H9 (cell line): Measurements from ENCODE around the gene ZHX3. TPM values are rescaled to one million over a fixed set of nuclear protein-coding genes. Genes with fewer than 3 reads are reported as not detected.
A peak's percentile ranks its signal among the peaks of the same experiment; 100 is the strongest.

Experiments used
- DNase-seq: peaks from one replicate; pipeline ENCODE4 v3.0.0-alpha.2; 2017
- H2AFZ ChIP-seq: one replicate; pipeline ENCODE4 v1.6.1; 2013; ENCODE audit warnings: mild to moderate bottlenecking, low read length, control low read depth, moderate library complexity
- H2AK5ac ChIP-seq: 2 replicates; pipeline ENCODE4 v1.6.1; 2013; ENCODE audit warnings: low read length, control low read depth, mixed read lengths; ENCODE audit not compliant: insufficient read length
- H2BK120ac ChIP-seq: one replicate; pipeline ENCODE4 v1.6.1; 2013; ENCODE audit warnings: low read depth, mild to moderate bottlenecking, low read length, control low read depth, inconsistent platforms; ENCODE audit not compliant: poor library complexity, severe bottlenecking
- H2BK12ac ChIP-seq: 2 replicates; pipeline ENCODE4 v1.6.1; 2013; ENCODE audit warnings: low read length, control low read depth, mixed read lengths, low read depth; ENCODE audit not compliant: insufficient read length
- H2BK15ac ChIP-seq: 2 replicates; pipeline ENCODE4 v1.6.1; 2013; ENCODE audit warnings: low read depth, low read length, control low read depth
- H2BK20ac ChIP-seq: one replicate; pipeline ENCODE4 v1.6.1; 2013; ENCODE audit warnings: low read depth, mild to moderate bottlenecking, low read length, control low read depth, inconsistent platforms; ENCODE audit not compliant: poor library complexity, severe bottlenecking
- H2BK5ac ChIP-seq: 2 replicates; pipeline ENCODE4 v1.6.1; 2013; ENCODE audit warnings: low read length, control low read depth, mixed read lengths; ENCODE audit not compliant: insufficient read length
- H3K14ac ChIP-seq: 2 replicates; pipeline ENCODE4 v1.6.1; 2013; ENCODE audit warnings: low read length, control low read depth; ENCODE audit not compliant: insufficient read depth
- H3K18ac ChIP-seq: 2 replicates; pipeline ENCODE4 v1.6.1; 2013; ENCODE audit warnings: low read depth, mild to moderate bottlenecking, mixed read lengths, low read length, control low read depth; ENCODE audit not compliant: insufficient read length
- H3K23ac ChIP-seq: 2 replicates; pipeline ENCODE4 v1.6.1; 2013; ENCODE audit warnings: low read length, control low read depth, mixed read lengths, low read depth; ENCODE audit not compliant: insufficient read length
- H3K23me2 ChIP-seq: 2 replicates; pipeline ENCODE4 v1.6.1; 2013; ENCODE audit warnings: low read depth, mild to moderate bottlenecking, mixed read lengths, low read length, control low read depth; ENCODE audit not compliant: insufficient read length, poor library complexity, severe bottlenecking
- H3K27ac ChIP-seq: 2 replicates; pipeline ENCODE4 v1.5.1; 2013; ENCODE audit warnings: low read length, control low read depth, mixed read lengths, low read depth; ENCODE audit not compliant: insufficient read length
- H3K27me3 ChIP-seq: 2 replicates; pipeline ENCODE4 v1.6.1; 2013; ENCODE audit warnings: low read length, control low read depth, inconsistent platforms; ENCODE audit not compliant: insufficient read depth
- H3K4ac ChIP-seq: 2 replicates; pipeline ENCODE4 v1.6.1; 2013; ENCODE audit warnings: low read depth, mild to moderate bottlenecking, control low read depth, inconsistent platforms, low read length, moderate library complexity
- H3K4me1 ChIP-seq: 2 replicates; pipeline ENCODE4 v1.6.1; 2013; ENCODE audit warnings: low read length, control low read depth, inconsistent platforms; ENCODE audit not compliant: insufficient read depth
- H3K4me2 ChIP-seq: 2 replicates; pipeline ENCODE4 v1.6.1; 2013; ENCODE audit warnings: low read length, control low read depth, mixed read lengths; ENCODE audit not compliant: insufficient read length, insufficient read depth
- H3K56ac ChIP-seq: 2 replicates; pipeline ENCODE4 v1.6.1; 2013; ENCODE audit warnings: low read depth, mild to moderate bottlenecking, mixed read lengths, low read length, control low read depth; ENCODE audit not compliant: insufficient read length
- H3K79me1 ChIP-seq: 2 replicates; pipeline ENCODE4 v1.6.1; 2013; ENCODE audit warnings: low read depth, mild to moderate bottlenecking, moderate library complexity, low read length, control low read depth, inconsistent platforms; ENCODE audit not compliant: insufficient read depth, poor library complexity, severe bottlenecking
- H3K79me2 ChIP-seq: 2 replicates; pipeline ENCODE4 v1.6.1; 2013; ENCODE audit warnings: low read length, control low read depth, inconsistent platforms; ENCODE audit not compliant: insufficient read depth
- H3K9ac ChIP-seq: 2 replicates; pipeline ENCODE4 v1.6.1; 2013; ENCODE audit warnings: low read length, control low read depth, mixed read lengths; ENCODE audit not compliant: insufficient read length; ENCODE audit errors: extremely low read depth
- H3K9me3 ChIP-seq: one replicate; pipeline ENCODE4 v1.6.1; 2013; ENCODE audit warnings: low read depth, low read length, inconsistent platforms; ENCODE audit not compliant: control insufficient read depth
- H3T11ph ChIP-seq: one replicate; pipeline ENCODE4 v1.6.1; 2013; ENCODE audit warnings: mild to moderate bottlenecking, low read length, control low read depth, inconsistent platforms
- H4K20me1 ChIP-seq: one replicate; pipeline ENCODE4 v1.6.1; 2013; ENCODE audit not compliant: control insufficient read depth, insufficient read length, insufficient read depth
- H4K5ac ChIP-seq: 2 replicates; pipeline ENCODE4 v1.6.1; 2013; ENCODE audit warnings: low read depth, mild to moderate bottlenecking, mixed read lengths, low read length, control low read depth; ENCODE audit not compliant: insufficient read length
- H4K8ac ChIP-seq: replicated peaks from 2 replicates; pipeline ENCODE4 v1.6.1; 2013; ENCODE audit warnings: low read length, control low read depth, mixed read lengths, low read depth; ENCODE audit not compliant: insufficient read length
- H4K91ac ChIP-seq: 2 replicates; pipeline ENCODE4 v1.6.1; 2013; ENCODE audit warnings: low read depth, mild to moderate bottlenecking, moderate library complexity, mixed read lengths, low read length, control low read depth; ENCODE audit not compliant: insufficient read length
- H3K27ac Mint-ChIP-seq, 3 experiments: 2 replicates in 2 of 3; 3 replicates in 1 of 3; pipeline ENCODE4 v1.8.0; 2020 to 2021; ENCODE audit warnings: mixed read lengths in 3 of 3, mild to moderate bottlenecking in 1 of 3, moderate library complexity in 1 of 3
- H3K27me3 Mint-ChIP-seq: 2 replicates; pipeline ENCODE4 v1.8.0; 2021; ENCODE audit warnings: low read depth, mild to moderate bottlenecking, moderate library complexity, mixed read lengths
- H3K36me3 Mint-ChIP-seq, 3 experiments: 2 replicates in 2 of 3; 3 replicates in 1 of 3; pipeline ENCODE4 v1.8.0; 2020 to 2021; ENCODE audit warnings: low read depth in 3 of 3, mixed read lengths in 3 of 3; ENCODE audit not compliant: insufficient read depth in 1 of 3
- H3K4me1 Mint-ChIP-seq, 2 experiments: 2 replicates each; pipeline ENCODE4 v1.8.0; 2020; ENCODE audit warnings: mixed read lengths in 2 of 2
- H3K4me3 Mint-ChIP-seq, 2 experiments: 2 replicates in 1 of 2; 3 replicates in 1 of 2; pipeline ENCODE4 v1.8.0; 2020 to 2021; ENCODE audit warnings: mild to moderate bottlenecking in 2 of 2, mixed read lengths in 2 of 2, moderate library complexity in 1 of 2
- H3K9me3 Mint-ChIP-seq, 2 experiments: 2 replicates in 1 of 2; 3 replicates in 1 of 2; pipeline ENCODE4 v1.8.0; 2020; ENCODE audit warnings: mild to moderate bottlenecking in 2 of 2, mixed read lengths in 2 of 2, moderate library complexity in 1 of 2
- CTCF ChIP-seq: fragments of 200-600 bp; sonication (generic); conservative IDR thresholded peaks from 3 replicates; pipeline ENCODE4 v1.8.0; 2021; ENCODE audit warnings: antibody characterized with exemption, mild to moderate bottlenecking
- WGBS: extraction: QIAGEN DNeasy Blood & Tissue Kit; methylation state at CpG from one replicate; pipeline ENCODE4 v1.1.7; 2013; ENCODE audit warnings: missing lambda C conversion rate, low lambda C conversion rate, mixed read lengths; ENCODE audit not compliant: insufficient read length; ENCODE audit errors: extremely low coverage; 5-methylcytosine and 5-hydroxymethylcytosine counted together
- total RNA-seq: library from RNA; stranded (reverse); gene quantifications from 2 replicates; pipeline ENCODE4 v1.2.1, GENCODE V29; 2021

The ZHX3 gene
- total RNA-seq, 1 experiment from 2014 or later: 4.4 TPM

GRCh38 chr20:41329435-41330342 lies 12.2 kb upstream of the ZHX3 start:
- no peaks in the 10 kb centered on the region for H3K9me3 Mint-ChIP-seq
- H3K4me1 Mint-ChIP-seq: 0 out of 4 replicates have a peak, but pooled peaks cover 0 to 2% of the 10 kb centered on the region in 2 experiments
- Histone ChIP-seq H2BK20ac (no peak overlapping the region), H3T11ph (no peak overlapping the region), H2BK15ac (no peak overlapping the region), H4K91ac (no peak overlapping the region), H4K20me1 (no peaks in the 10 kb centered on the region), H3K4me2 (no peak overlapping the region), H4K5ac (no peak overlapping the region), H2BK120ac (no peak overlapping the region), H3K4ac (no peak overlapping the region), H3K23ac (no peak overlapping the region), H3K79me2 (no peaks in the 10 kb centered on the region), H3K14ac (no peak overlapping the region), H3K9ac (no peak overlapping the region), H3K56ac (no peak overlapping the region), H3K27me3 (no peaks in the 10 kb centered on the region), H3K27ac (no peak overlapping the region), H3K4me1 (no peaks in the 10 kb centered on the region), H3K18ac (no peak overlapping the region), H3K9me3 (no peaks in the 10 kb centered on the region), H2AFZ (no peak overlapping the region), H2AK5ac (no peak overlapping the region), H2BK5ac (no peak overlapping the region), H2BK12ac (no peak overlapping the region), H3K79me1 (no peaks in the 10 kb centered on the region), H3K23me2 (no peaks in the 10 kb centered on the region), H4K8ac (no peak overlapping the region)
- peak overlapping the region in 1 of 3 experiments; percentile 30; a peak in 1 of 7 replicates for H3K27ac Mint-ChIP-seq
- DNase-seq: no peak
- H3K4me3 Mint-ChIP-seq: no peak overlapping the region
- no CpG with 5 or more reads among the region's 14 CpGs for WGBS
- H3K27me3 Mint-ChIP-seq: peaks cover 9% of the 10 kb centered on the region
- H3K36me3 Mint-ChIP-seq: no peaks in the 10 kb centered on the region
- TF ChIP-seq CTCF: no peak
